ENCODE data around the gene GRM4.

DNA sequence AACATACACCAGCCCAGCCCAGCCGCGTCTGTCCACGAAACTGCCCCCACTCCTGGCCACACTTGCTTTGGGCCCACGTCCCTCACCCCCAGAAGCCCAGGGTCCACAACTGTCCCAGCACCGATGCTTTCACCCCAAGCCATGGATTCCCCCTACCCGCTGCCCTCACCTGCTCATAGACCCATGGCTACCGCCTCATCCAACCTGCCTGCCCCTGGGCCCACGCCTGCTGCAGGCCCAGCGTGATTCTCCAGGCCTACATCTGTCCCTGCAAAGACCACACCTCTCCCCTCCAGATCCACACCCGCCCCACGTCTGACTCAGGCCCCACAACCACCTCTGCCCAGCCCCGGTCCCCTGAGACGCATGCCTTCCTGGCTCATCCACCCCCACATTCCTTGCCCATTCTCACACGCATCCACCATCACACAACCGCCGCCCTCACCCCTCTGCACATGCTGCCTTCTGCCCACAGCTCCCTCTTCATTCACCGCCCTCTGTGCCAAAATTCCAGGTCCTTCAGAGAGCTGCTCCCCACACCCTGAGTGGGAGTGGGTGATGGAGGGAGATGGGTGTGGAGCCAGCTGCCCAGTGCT, 86.7 kb downstream of the GRM4 start:
- TF ChIP-seq, protein P1, sequence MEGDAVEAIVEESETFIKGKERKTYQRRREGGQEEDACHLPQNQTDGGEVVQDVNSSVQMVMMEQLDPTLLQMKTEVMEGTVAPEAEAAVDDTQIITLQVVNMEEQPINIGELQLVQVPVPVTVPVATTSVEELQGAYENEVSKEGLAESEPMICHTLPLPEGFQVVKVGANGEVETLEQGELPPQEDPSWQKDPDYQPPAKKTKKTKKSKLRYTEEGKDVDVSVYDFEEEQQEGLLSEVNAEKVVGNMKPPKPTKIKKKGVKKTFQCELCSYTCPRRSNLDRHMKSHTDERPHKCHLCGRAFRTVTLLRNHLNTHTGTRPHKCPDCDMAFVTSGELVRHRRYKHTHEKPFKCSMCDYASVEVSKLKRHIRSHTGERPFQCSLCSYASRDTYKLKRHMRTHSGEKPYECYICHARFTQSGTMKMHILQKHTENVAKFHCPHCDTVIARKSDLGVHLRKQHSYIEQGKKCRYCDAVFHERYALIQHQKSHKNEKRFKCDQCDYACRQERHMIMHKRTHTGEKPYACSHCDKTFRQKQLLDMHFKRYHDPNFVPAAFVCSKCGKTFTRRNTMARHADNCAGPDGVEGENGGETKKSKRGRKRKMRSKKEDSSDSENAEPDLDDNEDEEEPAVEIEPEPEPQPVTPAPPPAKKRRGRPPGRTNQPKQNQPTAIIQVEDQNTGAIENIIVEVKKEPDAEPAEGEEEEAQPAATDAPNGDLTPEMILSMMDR (IDR thresholded peaks at IDR 0.05): no peak
- TF ChIP-seq POLR2A (IDR thresholded peaks at IDR 0.05): no peak

All from heart left ventricle (tissue), 13 donors.